Endodermal cell (in vitro differentiated cells): ENCODE data around the gene RANBP10. TPM values are rescaled to one million over a fixed set of nuclear protein-coding genes. Genes with fewer than 3 reads are reported as not detected.
A peak's percentile ranks its signal among the peaks of the same experiment; 100 is the strongest.

Experiments
- DNase-seq: peaks from one replicate; pipeline ENCODE4 v3.0.0-alpha.2; 2017
- H3K27ac ChIP-seq: 2 replicates; pipeline ENCODE4 v1.5.1; 2013; ENCODE audit warnings: mild to moderate bottlenecking, low read depth, low read length, moderate library complexity
- H3K27me3 ChIP-seq: 2 replicates; pipeline ENCODE4 v1.6.1; 2013; ENCODE audit warnings: mild to moderate bottlenecking, low read length, moderate library complexity; ENCODE audit not compliant: insufficient read depth, control insufficient read depth, poor library complexity, severe bottlenecking
- H3K36me3 ChIP-seq: 2 replicates; pipeline ENCODE4 v1.7.0; 2013; ENCODE audit warnings: mild to moderate bottlenecking, low read length, moderate library complexity; ENCODE audit not compliant: control insufficient read depth, insufficient read depth
- H3K4me1 ChIP-seq: one replicate; pipeline ENCODE4 v1.7.0; 2013; ENCODE audit warnings: low read length; ENCODE audit not compliant: control insufficient read depth, insufficient read depth
- H3K4me3 ChIP-seq: 2 replicates; pipeline ENCODE4 v1.5.1; 2013; ENCODE audit warnings: mild to moderate bottlenecking, low read length, moderate library complexity
- H3K9ac ChIP-seq: 2 replicates; pipeline ENCODE4 v1.6.1; 2013; ENCODE audit warnings: mild to moderate bottlenecking, low read length, moderate library complexity; ENCODE audit not compliant: poor library complexity, severe bottlenecking; ENCODE audit errors: extremely low read depth
- H3K9me3 ChIP-seq: 2 replicates; pipeline ENCODE4 v1.6.1; 2013; ENCODE audit warnings: mild to moderate bottlenecking, low read length, moderate library complexity; ENCODE audit not compliant: control insufficient read depth
- H3K27ac Mint-ChIP-seq: 2 replicates; pipeline ENCODE4 v1.8.0; 2020; ENCODE audit warnings: mixed read lengths
- H3K27me3 Mint-ChIP-seq: 2 replicates; pipeline ENCODE4 v1.8.0; 2021; ENCODE audit warnings: mild to moderate bottlenecking, mixed read lengths; ENCODE audit not compliant: insufficient read depth
- H3K36me3 Mint-ChIP-seq: 2 replicates; pipeline ENCODE4 v1.8.0; 2020; ENCODE audit warnings: low read depth, mixed read lengths
- H3K4me1 Mint-ChIP-seq: 2 replicates; pipeline ENCODE4 v1.8.0; 2020; ENCODE audit warnings: mixed read lengths
- H3K4me3 Mint-ChIP-seq: 2 replicates; pipeline ENCODE4 v1.8.0; 2020; ENCODE audit warnings: mild to moderate bottlenecking, moderate library complexity, mixed read lengths
- H3K9me3 Mint-ChIP-seq: 2 replicates; pipeline ENCODE4 v1.8.0; 2020; ENCODE audit warnings: mild to moderate bottlenecking, mixed read lengths
- WGBS, 2 experiments: methylation state at CpG; one replicate each; pipeline versions ENCODE4 v1.1.5 to v1.1.7; 2013; ENCODE audit warnings: missing lambda C conversion rate in 2 of 2, mixed read lengths in 1 of 2; ENCODE audit not compliant: insufficient coverage in 1 of 2, insufficient read length in 1 of 2; 5-methylcytosine and 5-hydroxymethylcytosine counted together
- total RNA-seq, 2 donors: library from RNA; stranded (reverse); fragmentation: NEBNext Ultra II Directional in 1 of 2; extraction: Animal tissue kit (Norgen Biotek cat#: 25700) in 1 of 2; gene quantifications; 2 replicates in 1 of 2; 3 replicates in 1 of 2; pipeline ENCODE4 v1.2.1, GENCODE V29; 2021
- TF ChIP-seq, protein P1 (sequence below): fragments of 200-600 bp; sonication (generic); conservative IDR thresholded peaks from 2 replicates; pipeline ENCODE4 v1.5.0; 2021; ENCODE audit warnings: antibody characterized with exemption, mild to moderate bottlenecking

Gene RANBP10
- total RNA-seq, 2 donors from 2014 or later: 19.2 to 22.5 TPM

GRCh38 chr16:67740391-67740790 lies 66.0 kb downstream of the RANBP10 start:
- no peaks in the 10 kb centered on the region for H3K27me3 ChIP-seq
- H3K9me3 ChIP-seq: no peaks in the 10 kb centered on the region
- Mint-ChIP-seq H3K36me3 (peaks cover 57% of the 10 kb centered on the region), H3K4me1 (peaks cover 2% of the 10 kb centered on the region), H3K4me3 (no peak overlapping the region), H3K9me3 (no peaks in the 10 kb centered on the region), H3K27me3 (no peaks in the 10 kb centered on the region), H3K27ac (no peak overlapping the region)
- H3K9ac ChIP-seq: no peak overlapping the region
- 97 to 100% methylated on average over 3 of the region's 3 CpGs for WGBS, 2 experiments
- H3K36me3 ChIP-seq: peaks cover 47% of the 10 kb centered on the region
- H3K4me3 ChIP-seq: no peak overlapping the region
- DNase-seq: no peak
- no peak overlapping the region for H3K27ac ChIP-seq
- TF ChIP-seq, protein P1, sequence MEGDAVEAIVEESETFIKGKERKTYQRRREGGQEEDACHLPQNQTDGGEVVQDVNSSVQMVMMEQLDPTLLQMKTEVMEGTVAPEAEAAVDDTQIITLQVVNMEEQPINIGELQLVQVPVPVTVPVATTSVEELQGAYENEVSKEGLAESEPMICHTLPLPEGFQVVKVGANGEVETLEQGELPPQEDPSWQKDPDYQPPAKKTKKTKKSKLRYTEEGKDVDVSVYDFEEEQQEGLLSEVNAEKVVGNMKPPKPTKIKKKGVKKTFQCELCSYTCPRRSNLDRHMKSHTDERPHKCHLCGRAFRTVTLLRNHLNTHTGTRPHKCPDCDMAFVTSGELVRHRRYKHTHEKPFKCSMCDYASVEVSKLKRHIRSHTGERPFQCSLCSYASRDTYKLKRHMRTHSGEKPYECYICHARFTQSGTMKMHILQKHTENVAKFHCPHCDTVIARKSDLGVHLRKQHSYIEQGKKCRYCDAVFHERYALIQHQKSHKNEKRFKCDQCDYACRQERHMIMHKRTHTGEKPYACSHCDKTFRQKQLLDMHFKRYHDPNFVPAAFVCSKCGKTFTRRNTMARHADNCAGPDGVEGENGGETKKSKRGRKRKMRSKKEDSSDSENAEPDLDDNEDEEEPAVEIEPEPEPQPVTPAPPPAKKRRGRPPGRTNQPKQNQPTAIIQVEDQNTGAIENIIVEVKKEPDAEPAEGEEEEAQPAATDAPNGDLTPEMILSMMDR: no peak
- H3K4me1 ChIP-seq: no peaks in the 10 kb centered on the region

DNA sequence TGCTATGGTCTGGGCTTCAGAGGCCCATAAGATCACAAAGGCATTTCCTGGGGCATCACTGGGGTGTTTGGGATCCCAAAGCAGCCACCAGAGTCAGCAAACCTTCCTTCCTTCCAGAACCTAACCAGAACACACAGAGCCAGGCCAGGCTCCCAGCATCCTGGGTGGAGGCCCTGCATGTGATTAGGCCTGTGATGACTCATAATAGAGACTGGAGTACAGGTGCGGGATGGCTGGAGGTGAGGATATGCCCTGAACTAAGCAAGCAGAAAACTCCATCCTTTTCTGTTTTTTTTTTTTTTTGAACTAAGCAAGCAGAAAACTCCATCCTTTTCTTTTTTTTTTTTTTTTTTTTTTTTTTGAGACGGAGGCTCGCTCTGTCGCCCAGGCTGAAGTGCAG lies 69.5 kb downstream of the RANBP10 start:
- no peaks in the 10 kb centered on the region for H3K9me3 ChIP-seq

DNA sequence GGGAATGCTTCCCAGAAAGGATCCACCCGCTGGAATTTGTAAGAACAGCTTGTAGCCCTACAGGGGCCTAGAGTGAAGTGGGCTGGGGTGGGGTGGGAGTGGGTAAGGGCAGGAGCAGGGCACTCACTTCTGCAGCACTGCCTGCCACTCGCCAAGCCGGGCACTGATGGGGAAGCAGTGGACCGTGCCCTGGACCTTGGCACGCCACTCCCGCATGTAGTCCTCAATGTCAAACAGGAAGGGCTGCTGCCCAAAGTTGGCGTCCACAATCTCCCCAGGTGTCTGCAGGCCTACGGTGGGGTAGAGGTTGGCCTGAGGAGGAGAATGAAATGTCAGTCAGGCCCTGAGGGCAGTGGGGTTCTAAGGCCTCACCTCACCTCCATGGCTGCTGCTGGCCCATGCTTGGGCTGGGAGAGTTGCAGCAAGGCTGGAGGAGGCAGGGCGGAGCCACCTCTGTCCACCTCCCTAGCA lies 71.6 kb downstream of the RANBP10 start:
- Mint-ChIP-seq H3K27ac (no peak overlapping the region), H3K27me3 (no peaks in the 10 kb centered on the region), H3K4me3 (no peak overlapping the region), H3K9me3 (no peaks in the 10 kb centered on the region), H3K36me3 (peaks cover 41% of the 10 kb centered on the region), H3K4me1 (no peaks in the 10 kb centered on the region)
- no peak for DNase-seq
- Histone ChIP-seq H3K9me3 (no peaks in the 10 kb centered on the region), H3K27ac (no peak overlapping the region), H3K27me3 (no peaks in the 10 kb centered on the region), H3K4me3 (no peak overlapping the region), H3K9ac (no peak overlapping the region), H3K4me1 (no peaks in the 10 kb centered on the region), H3K36me3 (peaks cover 22% of the 10 kb centered on the region)
- WGBS, 2 experiments: 91 to 92% methylated on average over 5 to 9 of the region's 9 CpGs
- TF ChIP-seq, protein P1: no peak

More for the DNA sequence above, 69.5 kb downstream of the RANBP10 start:
- Histone ChIP-seq H3K27ac (no peak overlapping the region), H3K27me3 (no peaks in the 10 kb centered on the region), H3K4me3 (no peak overlapping the region), H3K36me3 (peaks cover 25% of the 10 kb centered on the region), H3K9ac (no peak overlapping the region), H3K4me1 (no peaks in the 10 kb centered on the region)
- Mint-ChIP-seq H3K9me3 (no peaks in the 10 kb centered on the region), H3K27me3 (no peaks in the 10 kb centered on the region), H3K4me3 (no peak overlapping the region), H3K27ac (peak overlapping the region; percentile 48), H3K36me3 (peaks cover 41% of the 10 kb centered on the region), H3K4me1 (no peaks in the 10 kb centered on the region)
- no peak for DNase-seq
- 97 to 100% methylated on average over 2 to 4 of the region's 4 CpGs for WGBS, 2 experiments
- TF ChIP-seq, protein P1: no peak
